HG02938 (cell line): Measurements from ENCODE around the gene DPP10.
A peak's percentile ranks its signal among the peaks of the same experiment; 100 is the strongest.
"Not testable (repeated sequence)": the region's sequence is repeated elsewhere in the genome, so short reads cannot be mapped to it uniquely, and the experiment has no call there.

ENCODE experiments used
- ATAC-seq: cut with Tn5 transposase; IDR thresholded peaks from one replicate; pipeline ENCODE4 v1.9.1; 2021; ENCODE audit warnings: mild to moderate bottlenecking, moderate library complexity; ENCODE audit not compliant: unreplicated experiment

DPP10 gene

GRCh38 chr2:114507744-114508143, 65.3 kb downstream of the DPP10 start:
- ATAC-seq, result no peak

- no peak for ATAC-seq
Observed at GRCh38 chr2:114515882-114516281, 73.4 kb downstream of the DPP10 start.

- no peak for ATAC-seq
Observed at GRCh38 chr2:114517580-114517979, 75.1 kb downstream of the DPP10 start.

GRCh38 chr2:114518738-114519137, 76.3 kb downstream of the DPP10 start:
- ATAC-seq, result no peak

GRCh38 chr2:114522612-114523011, 80.2 kb downstream of the DPP10 start:
- ATAC-seq, result not testable (repeated sequence)

GRCh38 chr2:114525955-114526354, 83.5 kb downstream of the DPP10 start:
- ATAC-seq, result no peak

- no peak for ATAC-seq
Observed at GRCh38 chr2:114526841-114527240, 84.4 kb downstream of the DPP10 start.

- no peak for ATAC-seq
Observed at GRCh38 chr2:114527330-114527983, 85.0 kb downstream of the DPP10 start.

- ATAC-seq, result no peak
Observed at GRCh38 chr2:114534116-114535084, 92.0 kb downstream of the DPP10 start.

GRCh38 chr2:114537777-114538176, 95.3 kb downstream of the DPP10 start:
- ATAC-seq, result no peak

GRCh38 chr2:114542695-114543094, 100.3 kb downstream of the DPP10 start:
- ATAC-seq, result no peak

- no peak for ATAC-seq
Observed at GRCh38 chr2:114543236-114543766, 100.9 kb downstream of the DPP10 start.

- ATAC-seq, result no peak
Observed at GRCh38 chr2:114545052-114545451, 102.6 kb downstream of the DPP10 start.

GRCh38 chr2:114546531-114546930, 104.1 kb downstream of the DPP10 start:
- no peak for ATAC-seq

GRCh38 chr2:114548151-114548550, 105.7 kb downstream of the DPP10 start:
- ATAC-seq, result no peak

- no peak for ATAC-seq
Observed at GRCh38 chr2:114550364-114550763, 107.9 kb downstream of the DPP10 start.

GRCh38 chr2:114550895-114551793, 108.7 kb downstream of the DPP10 start:
- ATAC-seq, result peak; percentile 58

GRCh38 chr2:114553027-114553426, 110.6 kb downstream of the DPP10 start:
- ATAC-seq, result no peak

- no peak for ATAC-seq
Observed at GRCh38 chr2:114569166-114569565, 126.7 kb downstream of the DPP10 start.

- no peak for ATAC-seq
Observed at GRCh38 chr2:114577657-114578056, 135.2 kb downstream of the DPP10 start.

GRCh38 chr2:114579542-114579941, 137.1 kb downstream of the DPP10 start:
- ATAC-seq, result no peak
